NCI-H1436 treated with DMSO at 0.1 percent for 48 hours (cell line): Measurements from ENCODE around the gene SEC23A.
"Not testable (repeated sequence)": the region's sequence is repeated elsewhere in the genome, so short reads cannot be mapped to it uniquely, and the experiment has no call there.

ENCODE experiments used
- DNase-seq: peaks from one replicate; lab custom pipeline; 2025; lab: John Stamatoyannopoulos, UW

SEC23A gene

GRCh38 chr14:39091716-39092115, 11.3 kb downstream of the SEC23A start:
- DNase-seq: no peak

- DNase-seq: no peak
Measured at GRCh38 chr14:39090548-39091111, 12.4 kb downstream of the SEC23A start.

GRCh38 chr14:39087493-39087892, 15.5 kb downstream of the SEC23A start:
- no peak for DNase-seq

GRCh38 chr14:39085933-39086332, 17.1 kb downstream of the SEC23A start:
- no peak for DNase-seq

GRCh38 chr14:39083127-39083526, 19.9 kb downstream of the SEC23A start:
- DNase-seq: no peak

- no peak for DNase-seq
Measured at GRCh38 chr14:39080886-39081285, 22.1 kb downstream of the SEC23A start.

- no peak for DNase-seq
Measured at GRCh38 chr14:39071096-39071495, 31.9 kb downstream of the SEC23A start.

GRCh38 chr14:39069923-39070322, 33.1 kb downstream of the SEC23A start:
- no peak for DNase-seq

GRCh38 chr14:39069169-39069805, 33.7 kb downstream of the SEC23A start:
- DNase-seq: not testable (repeated sequence)

GRCh38 chr14:39060818-39061437, 42.1 kb downstream of the SEC23A start:
- no peak for DNase-seq

- no peak for DNase-seq
Measured at GRCh38 chr14:39055786-39056474, 47.1 kb downstream of the SEC23A start.

- not testable (repeated sequence) for DNase-seq
Measured at GRCh38 chr14:39052869-39053454, 50.1 kb downstream of the SEC23A start.

GRCh38 chr14:39050389-39050788, 52.6 kb downstream of the SEC23A start:
- no peak for DNase-seq

GRCh38 chr14:39045889-39046288, 57.1 kb downstream of the SEC23A start:
- DNase-seq: not testable (repeated sequence)

- no peak for DNase-seq
Measured at GRCh38 chr14:39043352-39043943, 59.6 kb downstream of the SEC23A start.

- no peak for DNase-seq
Measured at GRCh38 chr14:39040529-39040928, 62.5 kb downstream of the SEC23A start.

- no peak for DNase-seq
Measured at GRCh38 chr14:39038542-39038941, 64.5 kb downstream of the SEC23A start.

GRCh38 chr14:39036760-39037159, 66.3 kb downstream of the SEC23A start:
- no peak for DNase-seq

- no peak for DNase-seq
Measured at GRCh38 chr14:39035336-39035735, 67.7 kb downstream of the SEC23A start.

GRCh38 chr14:39034481-39035296, 68.3 kb downstream of the SEC23A start:
- no peak for DNase-seq

- DNase-seq: no peak
Measured at GRCh38 chr14:39033371-39033770, 69.7 kb downstream of the SEC23A start.
